HG03558 (cell line): ENCODE data around the gene ARSH.
"Not testable (repeated sequence)": the region's sequence is repeated elsewhere in the genome, so short reads cannot be mapped to it uniquely, and the experiment has no call there.

Experiments
- ATAC-seq: cut with Tn5 transposase; IDR thresholded peaks from one replicate; pipeline ENCODE4 v1.9.1; 2021; ENCODE audit warnings: moderate number of reproducible peaks; ENCODE audit not compliant: unreplicated experiment; ENCODE audit errors: extremely low read depth

Gene ARSH

DNA sequence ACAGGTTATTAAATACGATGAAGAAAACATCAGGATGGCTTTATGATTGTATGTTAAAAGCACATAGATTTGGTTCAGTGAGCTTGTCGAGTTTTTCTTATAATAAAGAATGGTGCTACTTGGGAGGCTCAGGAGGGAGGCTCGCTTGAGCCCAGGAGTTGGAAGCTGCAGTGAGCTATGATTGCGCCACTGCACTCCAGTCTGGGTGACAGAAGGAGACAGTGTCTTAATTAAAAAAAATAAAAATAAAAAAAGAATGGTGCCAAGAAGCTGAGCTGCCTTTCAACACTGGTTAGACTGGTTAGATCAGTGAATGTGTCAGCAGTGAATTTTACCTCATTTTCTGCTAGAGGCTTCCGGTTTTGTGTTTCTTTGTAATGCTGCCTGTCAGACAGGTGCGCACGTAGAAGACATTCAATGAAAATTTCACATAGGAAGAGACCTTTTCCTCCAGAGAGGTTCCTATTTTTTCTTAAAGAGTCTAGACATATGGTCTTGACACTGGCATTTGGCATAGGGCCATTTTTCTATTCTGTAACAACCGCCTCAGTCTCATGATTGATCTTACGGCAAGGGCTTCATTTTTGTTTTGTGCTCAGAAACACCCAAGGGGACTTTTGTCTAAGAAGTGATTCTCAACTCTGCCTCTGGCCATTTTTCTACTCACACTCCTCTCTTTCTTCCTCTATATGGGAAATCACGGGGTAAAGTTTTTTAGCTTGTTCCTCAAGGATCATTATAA is 19.9 kb downstream of the ARSH start:
- ATAC-seq = no peak

DNA sequence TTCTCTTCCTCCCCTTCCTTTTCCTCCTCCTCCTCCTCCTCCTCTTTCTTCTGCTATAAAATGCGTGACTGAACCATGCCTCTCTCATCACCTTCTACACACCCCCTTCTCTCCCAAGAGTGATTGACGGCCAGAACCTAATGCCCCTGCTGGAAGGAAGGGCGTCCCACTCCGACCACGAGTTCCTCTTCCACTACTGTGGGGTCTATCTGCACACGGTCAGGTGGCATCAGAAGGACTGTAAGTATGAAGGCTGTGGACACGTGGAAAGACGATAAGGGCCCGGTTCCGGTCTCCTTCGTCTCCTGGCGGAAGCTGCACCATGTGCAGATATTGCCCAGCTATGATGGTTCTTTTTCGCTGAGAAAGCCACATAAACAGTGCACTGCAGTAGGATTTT is 22.8 kb downstream of the ARSH start:
- ATAC-seq = no peak

DNA sequence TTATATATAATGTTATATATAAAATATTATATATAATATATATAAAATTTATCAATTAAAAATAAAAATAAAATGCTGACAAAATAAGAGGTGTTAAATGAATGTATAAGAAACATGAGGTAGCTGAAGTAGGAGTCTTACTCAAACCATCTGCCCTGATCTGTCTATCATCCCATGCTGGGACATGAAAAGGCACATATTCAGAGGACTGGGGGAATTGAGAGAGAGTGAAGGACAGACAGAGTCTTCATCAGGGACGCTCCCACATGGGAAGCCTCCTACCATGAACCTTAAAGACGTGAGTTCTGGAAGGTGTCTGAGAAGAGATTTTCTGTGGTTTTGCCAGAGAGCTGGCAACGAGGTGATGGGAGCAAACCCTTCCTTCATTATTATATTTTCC is 30.9 kb downstream of the ARSH start:
- ATAC-seq = no peak

DNA sequence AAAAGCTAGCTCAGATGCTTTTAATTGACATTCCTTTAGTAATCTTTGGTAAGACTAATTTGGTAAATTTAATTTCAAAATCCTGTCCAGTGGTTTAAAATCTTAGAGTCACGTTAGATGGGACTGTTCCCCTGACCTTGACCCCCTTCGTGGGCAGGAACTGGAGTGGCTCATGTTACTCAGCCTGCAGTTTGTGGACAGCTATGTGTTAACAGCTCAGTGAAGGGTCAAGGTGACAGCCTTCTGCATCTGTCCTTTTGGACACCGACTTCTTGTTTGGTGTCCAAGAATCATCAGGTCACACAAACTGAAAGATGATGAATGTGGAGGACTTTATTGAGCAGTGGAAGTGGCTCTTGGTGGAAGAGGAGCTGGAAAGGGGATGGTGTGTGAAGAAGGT is 37.9 kb downstream of the ARSH start:
- no peak for ATAC-seq

DNA sequence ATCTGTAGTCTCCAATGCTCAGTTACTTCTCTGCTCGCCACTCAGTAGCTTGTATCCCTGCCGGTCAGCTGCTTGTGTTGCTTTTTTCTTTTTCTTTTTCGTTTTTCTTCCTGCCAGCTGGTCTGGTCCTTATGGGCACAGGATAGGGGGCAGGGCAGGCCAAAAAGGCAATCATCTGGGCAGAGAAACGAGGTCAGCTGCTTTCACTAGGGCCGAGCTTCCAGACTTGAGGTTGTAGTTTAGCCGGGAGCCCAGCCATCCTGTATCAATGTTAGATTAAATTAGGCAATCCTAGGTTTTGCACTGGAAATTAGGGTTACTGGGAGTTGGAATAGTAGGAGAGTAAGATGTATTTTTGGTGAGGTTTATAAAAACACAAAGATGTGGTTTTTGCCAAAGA is 38.3 kb downstream of the ARSH start:
- ATAC-seq = no peak

DNA sequence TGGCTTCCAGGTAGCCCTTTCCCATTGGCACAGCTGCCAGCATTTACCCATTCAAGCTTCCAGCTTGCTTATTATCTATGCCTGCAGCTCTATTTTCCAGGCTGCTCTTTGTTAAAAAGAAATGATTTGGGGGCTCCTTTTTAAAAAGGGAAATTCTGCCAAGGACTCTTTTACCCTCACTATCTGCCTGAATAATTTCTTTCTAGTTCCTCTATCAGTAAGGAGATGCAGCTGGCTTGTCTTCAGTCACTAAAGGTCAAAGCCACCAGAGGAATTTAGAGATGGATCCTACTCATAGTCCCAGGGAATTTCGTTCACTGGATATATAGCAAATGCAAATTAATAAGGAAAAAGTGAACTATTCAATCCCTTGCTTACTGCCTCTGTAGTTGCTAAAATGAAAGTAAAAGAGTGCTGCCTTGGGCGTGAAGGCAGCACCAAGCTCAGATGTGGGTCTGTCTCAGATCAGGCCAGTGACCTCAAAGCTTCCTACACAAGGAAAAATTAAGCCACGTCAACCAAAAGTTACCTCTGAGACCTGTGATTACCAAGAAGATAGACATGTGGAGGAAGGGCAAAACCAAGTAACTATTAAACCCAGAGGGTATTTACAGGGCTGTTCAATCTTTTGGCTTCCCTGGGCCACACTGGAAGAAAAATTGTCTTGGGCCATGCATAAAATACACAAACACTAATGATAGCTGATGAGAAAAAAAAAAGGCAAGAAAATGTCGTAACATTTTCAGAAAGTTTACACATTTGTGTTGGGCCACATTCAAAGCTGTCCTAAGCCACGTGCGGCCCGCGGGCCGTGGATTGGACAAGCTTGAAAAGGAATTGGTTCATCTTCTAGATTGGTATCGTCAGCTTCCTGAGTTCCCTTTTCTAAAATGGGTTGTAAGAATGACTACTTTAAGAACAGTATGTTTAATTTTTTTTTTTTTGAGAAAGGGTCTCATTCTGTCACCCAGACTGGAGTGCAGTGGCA is 40.2 kb downstream of the ARSH start:
- no peak for ATAC-seq

DNA sequence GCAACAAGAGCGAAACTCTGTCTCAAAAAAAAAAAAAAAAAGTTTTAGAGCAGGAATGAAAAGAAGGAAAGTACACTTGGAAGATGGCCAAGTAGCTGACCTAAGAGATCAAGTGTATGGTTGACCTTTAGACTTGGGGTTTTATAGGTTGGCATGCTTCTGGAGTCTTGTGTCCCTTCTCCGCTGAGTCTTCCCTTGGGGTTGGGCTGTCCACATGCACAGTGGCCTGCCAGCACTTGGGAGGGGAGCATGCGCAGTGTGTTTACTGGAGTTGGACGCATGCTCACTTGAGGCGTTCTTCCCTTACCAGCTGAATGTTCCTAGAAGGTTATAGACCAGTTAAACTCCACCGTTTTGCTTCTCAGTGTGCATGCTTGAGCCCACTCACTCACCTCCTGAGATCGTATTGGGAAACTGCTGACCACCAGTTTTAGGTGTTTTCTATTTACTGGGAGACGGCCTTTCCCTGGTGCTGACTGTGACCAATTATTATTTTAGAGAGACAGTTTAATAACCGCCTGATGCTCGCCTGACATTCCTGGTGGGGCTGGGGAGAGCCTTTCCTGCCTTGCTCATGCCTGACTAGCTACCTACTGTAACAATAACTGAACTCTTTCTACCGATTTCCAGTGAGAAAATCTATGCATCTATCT is 44.3 kb downstream of the ARSH start:
- ATAC-seq = not testable (repeated sequence)

DNA sequence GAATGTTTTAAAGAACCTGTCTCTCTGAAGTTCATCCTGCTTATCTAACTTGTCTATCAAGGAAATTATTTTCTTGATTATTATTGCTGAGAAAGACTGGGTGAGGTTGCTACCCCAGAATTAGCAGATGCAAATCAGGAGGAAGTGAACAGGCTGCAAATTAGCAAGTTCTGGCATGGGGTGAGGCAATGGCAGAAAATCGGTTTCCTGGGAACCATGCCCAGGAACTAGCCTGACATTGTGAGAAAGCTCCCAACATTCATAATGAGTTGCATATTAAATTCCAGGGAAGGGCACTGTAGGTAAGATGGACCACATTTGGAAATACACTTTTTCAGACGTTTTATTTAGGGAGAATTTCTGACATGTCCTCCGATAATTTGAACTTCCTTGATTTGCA is 46.5 kb downstream of the ARSH start:
- ATAC-seq = no peak

DNA sequence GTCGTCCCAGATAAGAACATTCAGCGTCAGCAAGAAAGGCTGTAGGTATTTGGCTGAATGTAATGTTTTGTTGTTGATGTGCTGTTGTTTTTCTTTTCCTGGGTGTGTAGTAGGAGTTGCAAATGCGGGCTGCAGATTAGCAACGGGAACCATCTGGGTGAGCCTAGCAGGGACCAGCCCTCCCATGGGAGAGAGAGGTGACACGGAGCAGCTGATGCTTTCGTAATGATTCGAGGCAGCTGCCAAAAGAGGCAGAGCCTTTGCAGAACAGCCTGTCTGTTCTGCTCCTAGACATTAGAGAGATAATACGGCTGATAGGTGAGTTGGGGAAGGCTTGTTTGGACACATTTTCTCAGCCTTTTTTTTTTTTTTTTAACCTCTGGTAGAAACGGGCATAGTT is 60.2 kb downstream of the ARSH start:
- ATAC-seq = no peak

DNA sequence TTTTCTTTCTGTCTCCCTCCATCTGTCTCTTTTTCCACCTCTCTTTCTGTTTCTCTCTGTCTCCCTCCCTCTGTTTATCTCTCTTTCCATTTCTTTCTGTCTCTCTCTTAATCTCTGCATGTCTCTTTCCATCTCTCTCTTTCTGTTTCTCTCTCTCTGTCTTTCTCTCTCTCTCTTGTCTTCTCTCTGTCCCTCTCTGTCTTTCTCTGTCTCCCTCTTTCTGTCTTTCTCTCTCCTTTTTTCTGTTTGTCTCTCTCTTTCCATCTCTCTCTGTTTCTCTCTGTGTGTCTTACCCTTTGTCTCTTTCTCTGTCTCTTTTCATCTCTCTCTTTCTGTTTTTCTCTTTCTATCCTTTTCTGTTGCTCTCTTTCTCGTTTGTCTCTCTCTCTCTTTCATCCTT is 69.6 kb downstream of the ARSH start:
- no peak for ATAC-seq

DNA sequence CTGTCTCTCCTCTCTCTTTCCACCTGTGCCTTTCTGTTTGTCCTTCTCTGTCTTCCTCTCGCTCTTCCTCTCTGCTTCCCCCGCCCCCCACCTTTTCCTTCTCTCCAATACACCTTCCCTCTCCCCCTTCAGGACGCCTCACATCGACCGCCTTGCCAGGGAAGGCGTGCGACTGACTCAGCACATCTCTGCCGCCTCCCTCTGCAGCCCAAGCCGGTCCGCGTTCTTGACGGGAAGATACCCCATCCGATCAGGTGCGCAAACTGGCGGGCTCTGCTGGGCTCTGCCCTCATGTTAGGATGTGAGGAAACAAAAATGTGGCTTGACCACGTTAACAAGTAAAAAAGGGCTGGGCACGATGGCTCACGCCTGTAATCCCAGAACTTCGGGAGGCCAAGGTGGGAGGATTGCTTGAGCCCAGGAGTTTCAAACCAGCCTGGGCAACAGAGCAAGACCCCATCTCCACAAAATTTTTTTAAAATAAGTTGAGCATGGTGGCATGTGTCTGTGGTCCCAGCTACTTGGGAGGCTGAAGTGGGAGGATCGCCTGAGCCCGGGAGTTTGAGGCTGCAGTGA is 70.2 kb downstream of the ARSH start:
- ATAC-seq = no peak
